WERI-Rb-1 (cell line): ENCODE measurements around the gene UBE2J2.

Source experiments
- DNase-seq: peaks from one replicate; pipeline ENCODE4 v3.0.0-alpha.2; 2020
- H3K27ac ChIP-seq: fragments of 250-450 bp; sonication (Bioruptor Pico); 2 replicates; pipeline ENCODE4 v1.5.1; 2020; ENCODE audit warnings: mild to moderate bottlenecking, moderate library complexity
- H3K27me3 ChIP-seq: fragments of 250-450 bp; sonication (Bioruptor Pico); 2 replicates; pipeline ENCODE4 v1.5.1; 2021; ENCODE audit warnings: mild to moderate bottlenecking, low read depth, moderate library complexity; ENCODE audit not compliant: insufficient read depth, severe bottlenecking
- H3K36me3 ChIP-seq: fragments of 250-450 bp; sonication (Bioruptor Pico); 2 replicates; pipeline ENCODE4 v1.5.1; 2020; ENCODE audit warnings: mild to moderate bottlenecking, moderate library complexity
- H3K4me3 ChIP-seq: 2 replicates; pipeline ENCODE4 v1.5.1; 2011; ENCODE audit warnings: low read depth, mild to moderate bottlenecking, control low read depth, low read length
- H3K9me3 ChIP-seq: fragments of 250-450 bp; sonication (Bioruptor Pico); 2 replicates; pipeline ENCODE4 v1.5.1; 2021; ENCODE audit warnings: mild to moderate bottlenecking, moderate library complexity; ENCODE audit not compliant: severe bottlenecking
- CTCF ChIP-seq: IDR thresholded peaks from 2 replicates; pipeline ENCODE4 v1.5.1; 2011; ENCODE audit warnings: low read depth, mild to moderate bottlenecking, control low read depth, inconsistent platforms, low read length

UBE2J2 gene

GRCh38 chr1:1264026-1264425, 9.6 kb downstream of the UBE2J2 start:
- peaks cover 85% of the 10 kb centered on the region for H3K36me3 ChIP-seq
- H3K27ac ChIP-seq, result no peak overlapping the region
- H3K9me3 ChIP-seq, result no peaks in the 10 kb centered on the region
- TF ChIP-seq CTCF, result no peak
- H3K4me3 ChIP-seq, result no peak overlapping the region
- no peaks in the 10 kb centered on the region for H3K27me3 ChIP-seq
- DNase-seq, result no peak

- TF ChIP-seq CTCF, result no peak
- no peaks in the 10 kb centered on the region for H3K9me3 ChIP-seq
- H3K36me3 ChIP-seq, result peaks cover 74% of the 10 kb centered on the region
- no peak overlapping the region for H3K4me3 ChIP-seq
- DNase-seq, result no peak
- H3K27me3 ChIP-seq, result no peaks in the 10 kb centered on the region
- H3K27ac ChIP-seq, result no peak overlapping the region
Measured at GRCh38 chr1:1262758-1263157, 10.9 kb downstream of the UBE2J2 start.

- TF ChIP-seq CTCF, result no peak
- Histone ChIP-seq H3K27ac (no peak overlapping the region), H3K4me3 (no peak overlapping the region), H3K9me3 (no peaks in the 10 kb centered on the region), H3K36me3 (peaks cover 67% of the 10 kb centered on the region), H3K27me3 (no peaks in the 10 kb centered on the region)
- no peak for DNase-seq
Measured at GRCh38 chr1:1262071-1262470, 11.6 kb downstream of the UBE2J2 start.

GRCh38 chr1:1260843-1261560, 12.7 kb downstream of the UBE2J2 start:
- no peak for TF ChIP-seq CTCF
- peaks cover 66% of the 10 kb centered on the region for H3K36me3 ChIP-seq
- H3K9me3 ChIP-seq, result no peaks in the 10 kb centered on the region
- H3K27ac ChIP-seq, result no peak overlapping the region
- no peaks in the 10 kb centered on the region for H3K27me3 ChIP-seq
- H3K4me3 ChIP-seq, result no peak overlapping the region
- DNase-seq, result no peak

- H3K27ac ChIP-seq, result no peak overlapping the region
- no peak for TF ChIP-seq CTCF
- DNase-seq, result no peak
- H3K36me3 ChIP-seq, result peaks cover 66% of the 10 kb centered on the region
- no peaks in the 10 kb centered on the region for H3K9me3 ChIP-seq
- H3K4me3 ChIP-seq, result no peak overlapping the region
- no peaks in the 10 kb centered on the region for H3K27me3 ChIP-seq
Measured at GRCh38 chr1:1259951-1260600, 13.6 kb downstream of the UBE2J2 start.
